Hepatocyte (in vitro differentiated cells): ENCODE measurements around the gene PLAAT3. TPM values are rescaled to one million over a fixed set of nuclear protein-coding genes. Genes with fewer than 3 reads are reported as not detected.
"Not testable (repeated sequence)": the region's sequence is repeated elsewhere in the genome, so short reads cannot be mapped to it uniquely, and the experiment has no call there.

ENCODE experiments used
- DNase-seq: peaks from one replicate; pipeline ENCODE4 v3.0.0-alpha.2; 2016; ENCODE audit warnings: low spot score
- H2AFZ ChIP-seq: fragments of 200-600 bp; sonication (generic); 2 replicates; pipeline ENCODE4 v1.6.0; 2016; ENCODE audit warnings: antibody characterized with exemption, mild to moderate bottlenecking
- H3K27ac ChIP-seq: fragments of 200-600 bp; sonication (generic); 2 replicates; pipeline ENCODE4 v1.5.1; 2016; ENCODE audit warnings: mild to moderate bottlenecking
- H3K27me3 ChIP-seq: fragments of 200-600 bp; sonication (generic); 2 replicates; pipeline ENCODE4 v1.6.1; 2016
- H3K36me3 ChIP-seq: fragments of 200-600 bp; sonication (generic); replicated peaks from 2 replicates; pipeline ENCODE4 v1.5.1; 2016; ENCODE audit warnings: low read depth; ENCODE audit not compliant: insufficient read depth
- H3K4me1 ChIP-seq: fragments of 200-600 bp; sonication (generic); 2 replicates; pipeline ENCODE4 v1.5.1; 2016; ENCODE audit warnings: mild to moderate bottlenecking, moderate library complexity; ENCODE audit not compliant: insufficient read depth
- H3K4me2 ChIP-seq: fragments of 200-600 bp; sonication (generic); 2 replicates; pipeline ENCODE4 v1.6.0; 2016
- H3K4me3 ChIP-seq: fragments of 200-600 bp; sonication (generic); 2 replicates; pipeline ENCODE4 v1.5.1; 2016; ENCODE audit warnings: mild to moderate bottlenecking
- H3K79me2 ChIP-seq: fragments of 200-600 bp; sonication (generic); 2 replicates; pipeline ENCODE4 v1.6.0; 2017; ENCODE audit warnings: mild to moderate bottlenecking
- H3K9me2 ChIP-seq: fragments of 200-600 bp; sonication (generic); replicated peaks from 2 replicates; pipeline ENCODE4 v1.6.0; 2017; ENCODE audit warnings: mild to moderate bottlenecking; ENCODE audit not compliant: insufficient read depth
- H3K9me3 ChIP-seq: fragments of 200-600 bp; sonication (generic); 2 replicates; pipeline ENCODE4 v1.5.1; 2016; ENCODE audit warnings: low read depth, mild to moderate bottlenecking
- H4K20me1 ChIP-seq: fragments of 200-600 bp; sonication (generic); 2 replicates; pipeline ENCODE4 v1.6.0; 2016; ENCODE audit warnings: mild to moderate bottlenecking; ENCODE audit not compliant: insufficient read depth, poor library complexity, severe bottlenecking
- CTCF ChIP-seq: fragments of 200-600 bp; sonication (generic); IDR thresholded peaks from 2 replicates; pipeline ENCODE4 v1.5.1; 2016; ENCODE audit warnings: antibody characterized with exemption, mild to moderate bottlenecking; ENCODE audit not compliant: poor library complexity
- EZH2 ChIP-seq: fragments of 200-600 bp; sonication (generic); IDR thresholded peaks from 2 replicates; pipeline ENCODE4 v1.6.1; 2016; ENCODE audit warnings: antibody characterized with exemption, mild to moderate bottlenecking, borderline replicate concordance
- EZH2phosphoT487 ChIP-seq: fragments of 200-600 bp; sonication (generic); IDR thresholded peaks from one replicate; pipeline ENCODE4 v1.6.1; 2018; ENCODE audit warnings: antibody characterized with exemption, mild to moderate bottlenecking, low read depth, moderate library complexity; ENCODE audit not compliant: unreplicated experiment, severe bottlenecking
- WGBS: methylation state at CpG from one replicate; pipeline ENCODE4 v1.1.6; 2016; ENCODE audit warnings: low lambda C conversion rate; ENCODE audit errors: missing lambda C conversion rate; 5-methylcytosine and 5-hydroxymethylcytosine counted together
- polyA plus RNA-seq: library from polyadenylated mRNA; unstranded; fragments of >200 nt; fragmentation: Nextera tagmentation; extraction: Ambion mirVana; gene quantifications from 2 replicates; pipeline ENCODE4 v1.2.1, GENCODE V29; 2016
- total RNA-seq: library from RNA; depleted of rRNA; stranded (reverse); fragments of >200 nt; gene quantifications from 2 replicates; pipeline ENCODE4 v1.2.3, GENCODE V29; 2014

The PLAAT3 gene
- total and polyA plus RNA-seq, 2 experiments from 2014 or later, result 32.4 to 49.6 TPM

- H3K4me1 ChIP-seq, result no peaks in the 10 kb centered on the region
- 90% methylated on average over 3 of the region's 3 CpGs for WGBS
- H3K4me3 ChIP-seq, result no peak overlapping the region
- DNase-seq, result peak; percentile 29
- H3K27me3 ChIP-seq, result no peaks in the 10 kb centered on the region
- no peak overlapping the region for H2AFZ ChIP-seq
- no peak overlapping the region for H3K27ac ChIP-seq
- H4K20me1 ChIP-seq, result no peaks in the 10 kb centered on the region
- no peaks in the 10 kb centered on the region for H3K79me2 ChIP-seq
- no peak overlapping the region for H3K4me2 ChIP-seq
- no peaks in the 10 kb centered on the region for H3K36me3 ChIP-seq
- H3K9me3 ChIP-seq, result no peaks in the 10 kb centered on the region
- TF ChIP-seq EZH2 (no peak), CTCF (peak; percentile 47), EZH2phosphoT487 (no peak)
- H3K9me2 ChIP-seq, result no peaks in the 10 kb centered on the region
Measured at GRCh38 chr11:63639199-63639832, 25.1 kb upstream of the PLAAT3 start.

GRCh38 chr11:63638436-63638835 is 24.2 kb upstream of the PLAAT3 start:
- not testable (repeated sequence) for DNase-seq, H3K9me3 ChIP-seq, H4K20me1 ChIP-seq, H3K36me3 ChIP-seq, H3K27me3 ChIP-seq, H3K27ac ChIP-seq, H3K79me2 ChIP-seq, H3K4me2 ChIP-seq, H3K4me3 ChIP-seq, H3K4me1 ChIP-seq, H3K9me2 ChIP-seq, H2AFZ ChIP-seq
- 100% methylated on average over 8 of the region's 8 CpGs for WGBS

- DNase-seq, result peak; percentile 82
- no peaks in the 10 kb centered on the region for H3K9me2 ChIP-seq
- no peak overlapping the region for H3K4me2 ChIP-seq
- peaks cover 3% of the 10 kb centered on the region for H3K36me3 ChIP-seq
- H3K4me3 ChIP-seq, result no peak overlapping the region
- no peaks in the 10 kb centered on the region for H3K79me2 ChIP-seq
- H2AFZ ChIP-seq, result no peak overlapping the region
- TF ChIP-seq EZH2phosphoT487, result no peak
- peak; percentile 83 for TF ChIP-seq CTCF
- H3K9me3 ChIP-seq, result no peaks in the 10 kb centered on the region
- H3K27me3 ChIP-seq, result no peaks in the 10 kb centered on the region
- no peaks in the 10 kb centered on the region for H4K20me1 ChIP-seq
- H3K4me1 ChIP-seq, result no peaks in the 10 kb centered on the region
- whole genome bisulfite sequencing, result 55% methylated on average over 10 of the region's 10 CpGs
- no peak overlapping the region for H3K27ac ChIP-seq
Measured at GRCh38 chr11:63635762-63636465, 21.7 kb upstream of the PLAAT3 start.

- TF ChIP-seq CTCF, result no peak
- TF ChIP-seq EZH2phosphoT487, result no peak
- no peak for TF ChIP-seq EZH2
- Histone ChIP-seq H3K79me2 (no peaks in the 10 kb centered on the region), H3K27me3 (no peaks in the 10 kb centered on the region), H3K9me3 (no peaks in the 10 kb centered on the region), H3K27ac (no peak overlapping the region), H3K4me3 (no peak overlapping the region), H3K9me2 (no peaks in the 10 kb centered on the region), H2AFZ (no peak overlapping the region), H3K4me2 (no peak overlapping the region), H4K20me1 (no peaks in the 10 kb centered on the region), H3K4me1 (no peaks in the 10 kb centered on the region), H3K36me3 (peaks cover 3% of the 10 kb centered on the region)
- no peak for DNase-seq
- 97% methylated on average over 3 of the region's 3 CpGs for WGBS
Measured at GRCh38 chr11:63629426-63629825, 15.2 kb upstream of the PLAAT3 start.
